Activated CD8-positive, alpha-beta T cell treated with anti-CD3 and anti-CD28 coated beads for 36 hours (primary cell): ENCODE data around the gene DMRTB1. TPM values are rescaled to one million over a fixed set of nuclear protein-coding genes. Genes with fewer than 3 reads are reported as not detected.

ENCODE experiments used
- ATAC-seq: fragments of 200-7000 bp; cut with Tn5 transposase; one replicate; pipeline ENCODE4 v1.10.0; 2021; ENCODE audit warnings: mild to moderate bottlenecking, moderate library complexity
- CTCF ChIA-PET: fragments of 350-600 bp; sonication (Branson Sonifier 250); formaldehyde crosslinking; loops from one replicate; lab custom pipeline; 2021; ENCODE audit warnings: antibody characterized with exemption; lab: Charles Lee
- POLR2A ChIA-PET: fragments of 350-600 bp; sonication (Branson Sonifier 250); formaldehyde crosslinking; loops from one replicate; lab custom pipeline; 2021; ENCODE audit warnings: antibody characterized with exemption; lab: Charles Lee
- DNase-seq: peaks from one replicate; pipeline ENCODE4 v3.0.0-alpha.2; 2020
- H3K27ac Mint-ChIP-seq: one replicate; pipeline ENCODE4 v1.8.0; 2021; ENCODE audit warnings: mild to moderate bottlenecking, mixed read lengths
- H3K27me3 Mint-ChIP-seq: one replicate; pipeline ENCODE4 v1.8.0; 2021; ENCODE audit warnings: mixed read lengths
- H3K36me3 Mint-ChIP-seq: one replicate; pipeline ENCODE4 v1.8.0; 2021; ENCODE audit warnings: low read depth, mixed read lengths
- H3K4me1 Mint-ChIP-seq: one replicate; pipeline ENCODE4 v1.8.0; 2021; ENCODE audit warnings: low read depth, mixed read lengths
- H3K4me3 Mint-ChIP-seq: one replicate; pipeline ENCODE4 v1.8.0; 2021; ENCODE audit warnings: mild to moderate bottlenecking, moderate library complexity, mixed read lengths
- H3K9me3 Mint-ChIP-seq: one replicate; pipeline ENCODE4 v1.8.0; 2021; ENCODE audit warnings: mixed read lengths
- intact Hi-C: fragments of 100-400 bp; cut with micrococcal nuclease; formaldehyde crosslinking; loops from one replicate; pipeline ENCODE4 v1.10.0; 2022
- total RNA-seq, 2 experiments: library from RNA; stranded (reverse); gene quantifications; one replicate each; pipeline ENCODE4 v1.2.3, GENCODE V29; 2021
- TF ChIP-seq, protein P1 (sequence below): fragments of 200-600 bp; IDR thresholded peaks from one replicate; pipeline ENCODE4 v1.8.0; 2022; ENCODE audit warnings: antibody characterized with exemption, mild to moderate bottlenecking

The DMRTB1 gene
- total RNA-seq, 2 experiments from 2014 or later: not detected

DNA sequence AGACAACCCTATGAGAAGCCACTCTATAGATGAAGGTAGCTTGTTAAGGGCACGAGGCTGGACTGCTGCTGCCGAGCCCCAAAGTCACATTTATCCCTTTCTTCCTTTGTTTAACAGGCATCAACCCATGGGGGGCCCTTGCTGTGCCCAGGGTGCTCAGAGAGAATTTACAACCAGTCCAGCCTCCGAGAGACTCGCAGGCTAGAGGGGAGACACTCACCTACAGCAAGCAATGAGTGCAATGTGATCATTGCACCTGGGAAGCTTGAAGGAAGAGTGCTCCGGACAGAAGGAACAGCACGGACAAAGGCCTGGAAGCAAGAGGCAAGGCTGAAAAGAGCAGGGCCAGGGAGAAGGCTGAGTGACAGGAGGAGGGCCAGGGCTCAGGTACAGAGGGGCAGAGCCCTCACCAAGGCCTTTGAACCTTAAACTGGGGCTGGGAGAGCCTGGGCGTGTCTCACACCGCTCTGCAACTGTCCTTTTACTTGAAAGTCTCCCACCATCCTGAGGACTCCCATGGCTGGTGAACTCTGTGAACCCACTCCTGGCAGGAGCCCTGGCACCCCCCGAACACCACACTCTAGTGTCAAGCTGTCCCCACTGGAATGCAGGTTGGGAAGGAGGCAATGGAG, 27.3 kb downstream of the DMRTB1 start:
- Mint-ChIP-seq H3K27ac (no peak overlapping the region), H3K27me3 (peaks cover 9% of the 10 kb centered on the region), H3K4me3 (no peak overlapping the region), H3K9me3 (no peaks in the 10 kb centered on the region), H3K36me3 (no peaks in the 10 kb centered on the region), H3K4me1 (no peaks in the 10 kb centered on the region)
- CTCF ChIA-PET: interaction anchor here (0.6 to 2.5 kb wide), 18 partner anchors 8 to 276 kb away, joined by 3 to 18 read pairs (median 4); no protein-coding TSS in a partner anchor
- DNase-seq (no peak), ATAC-seq (no peak)
- POLR2A ChIA-PET: interaction anchor here (0.8 kb wide), 1 partner anchor 195 kb away, joined by 3 read pairs; no protein-coding TSS in a partner anchor
- intact Hi-C loops: loop anchor here (5.0 kb wide), 1 partner anchor 196 kb away; no protein-coding TSS in a partner anchor
- TF ChIP-seq, protein P1, sequence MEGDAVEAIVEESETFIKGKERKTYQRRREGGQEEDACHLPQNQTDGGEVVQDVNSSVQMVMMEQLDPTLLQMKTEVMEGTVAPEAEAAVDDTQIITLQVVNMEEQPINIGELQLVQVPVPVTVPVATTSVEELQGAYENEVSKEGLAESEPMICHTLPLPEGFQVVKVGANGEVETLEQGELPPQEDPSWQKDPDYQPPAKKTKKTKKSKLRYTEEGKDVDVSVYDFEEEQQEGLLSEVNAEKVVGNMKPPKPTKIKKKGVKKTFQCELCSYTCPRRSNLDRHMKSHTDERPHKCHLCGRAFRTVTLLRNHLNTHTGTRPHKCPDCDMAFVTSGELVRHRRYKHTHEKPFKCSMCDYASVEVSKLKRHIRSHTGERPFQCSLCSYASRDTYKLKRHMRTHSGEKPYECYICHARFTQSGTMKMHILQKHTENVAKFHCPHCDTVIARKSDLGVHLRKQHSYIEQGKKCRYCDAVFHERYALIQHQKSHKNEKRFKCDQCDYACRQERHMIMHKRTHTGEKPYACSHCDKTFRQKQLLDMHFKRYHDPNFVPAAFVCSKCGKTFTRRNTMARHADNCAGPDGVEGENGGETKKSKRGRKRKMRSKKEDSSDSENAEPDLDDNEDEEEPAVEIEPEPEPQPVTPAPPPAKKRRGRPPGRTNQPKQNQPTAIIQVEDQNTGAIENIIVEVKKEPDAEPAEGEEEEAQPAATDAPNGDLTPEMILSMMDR: no peak

DNA sequence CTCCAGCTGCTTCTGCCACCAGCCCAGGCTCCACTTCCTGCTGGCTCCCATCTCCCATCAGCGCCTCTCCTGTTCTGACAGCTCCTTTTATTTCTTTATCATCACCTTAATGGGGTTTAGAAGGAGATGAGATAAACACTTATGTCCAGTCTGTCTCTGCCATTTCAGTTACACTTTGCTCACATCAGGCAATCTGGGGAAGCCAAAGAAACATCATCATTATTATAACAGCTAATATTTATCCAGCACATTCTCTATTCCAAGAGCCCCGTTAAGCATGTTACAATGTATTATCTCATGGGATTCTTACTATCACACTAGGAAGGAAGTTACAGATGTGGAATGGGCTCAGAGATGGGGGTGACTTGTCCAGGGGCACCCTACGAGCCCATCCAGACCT, 31.2 kb downstream of the DMRTB1 start:
- H3K36me3 Mint-ChIP-seq: no peaks in the 10 kb centered on the region
- no peak for ATAC-seq
- no peaks in the 10 kb centered on the region for H3K4me1 Mint-ChIP-seq
- CTCF ChIA-PET: interaction anchor here (1.3 kb wide), 1 partner anchor 191 kb away, joined by 3 read pairs; no protein-coding TSS in a partner anchor
- POLR2A ChIA-PET: no interaction called here
- no peak for DNase-seq
- H3K9me3 Mint-ChIP-seq: no peaks in the 10 kb centered on the region
- TF ChIP-seq, protein P1: no peak
- intact Hi-C loops: no loop called here
- no peak overlapping the region for H3K4me3 Mint-ChIP-seq
- peaks cover 9% of the 10 kb centered on the region for H3K27me3 Mint-ChIP-seq
- no peak overlapping the region for H3K27ac Mint-ChIP-seq

DNA sequence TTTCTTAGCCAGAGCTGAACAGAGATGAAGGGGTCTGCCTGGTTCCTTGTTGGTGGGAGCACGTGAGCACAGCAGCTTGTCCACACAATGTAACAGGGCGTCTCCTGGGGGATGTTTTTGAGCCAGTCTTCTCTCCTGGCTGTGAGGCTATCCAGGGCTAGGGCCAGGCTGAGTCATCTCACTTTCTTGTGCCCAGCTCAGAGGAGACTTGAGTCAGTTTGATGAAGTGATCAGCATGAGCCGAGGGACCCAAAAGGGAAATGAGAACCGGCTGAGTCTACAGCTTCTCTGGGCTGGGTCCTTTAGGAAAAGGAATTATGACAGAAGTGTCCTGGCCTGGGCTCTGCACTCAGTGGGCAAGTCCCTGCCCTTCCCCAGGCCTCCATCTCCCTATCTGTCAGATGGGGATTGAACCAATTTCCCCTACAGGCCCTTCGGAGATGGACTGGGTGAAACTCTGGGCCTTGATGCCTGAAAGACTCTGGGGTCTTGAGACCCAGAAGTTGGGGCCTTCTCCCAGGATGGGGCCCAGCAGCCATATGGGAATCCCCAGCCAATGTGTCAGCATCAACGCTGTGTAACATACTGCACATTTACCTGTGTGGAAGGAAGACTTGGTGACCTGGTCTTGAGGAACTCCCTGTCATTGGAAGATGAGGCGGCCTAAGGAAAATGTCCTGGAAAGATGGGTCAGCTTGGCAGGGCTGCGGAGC, 36.6 kb downstream of the DMRTB1 start:
- TF ChIP-seq, protein P1: no peak
- intact Hi-C loops: no loop called here
- CTCF ChIA-PET: interaction anchor here (1.7 kb wide), 1 partner anchor 11 kb away, joined by 6 read pairs; no protein-coding TSS in a partner anchor
- POLR2A ChIA-PET: no interaction called here
- no peak for DNase-seq
- Mint-ChIP-seq H3K27me3 (no peaks in the 10 kb centered on the region), H3K4me3 (no peak overlapping the region), H3K27ac (no peak overlapping the region), H3K9me3 (no peaks in the 10 kb centered on the region), H3K4me1 (peaks cover 5% of the 10 kb centered on the region), H3K36me3 (no peaks in the 10 kb centered on the region)
- no peak for ATAC-seq

DNA sequence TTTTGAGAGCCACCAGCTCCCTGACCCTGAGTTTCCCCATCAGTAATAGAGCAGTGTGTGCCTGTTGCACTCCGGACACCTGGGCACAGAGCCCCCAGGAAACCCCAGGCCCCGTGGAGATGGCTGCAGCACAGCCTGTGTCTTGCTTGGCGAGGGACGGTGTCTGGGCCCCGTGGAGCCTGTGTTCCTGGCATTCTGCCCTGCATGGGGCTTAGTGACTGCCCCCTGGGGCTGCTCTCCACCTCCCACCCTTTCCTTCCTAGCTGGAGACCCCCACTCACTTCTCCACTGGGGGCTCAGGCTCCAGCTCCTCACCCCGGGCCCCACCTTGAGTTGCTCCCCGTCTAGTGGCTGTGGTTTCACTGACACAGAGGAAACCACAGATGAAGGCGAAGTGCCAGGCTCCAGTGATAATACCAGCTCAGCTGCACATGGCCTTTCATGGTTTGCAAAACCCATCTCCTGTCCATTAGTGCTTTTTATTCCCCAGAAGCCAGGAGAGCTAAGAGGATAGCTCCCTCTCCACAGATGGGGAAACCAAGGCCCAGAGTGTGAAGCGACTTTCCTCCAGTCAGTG, 39.4 kb downstream of the DMRTB1 start:
- no peak for ATAC-seq
- intact Hi-C loops: no loop called here
- CTCF ChIA-PET: interaction anchor here (1.5 kb wide), 1 partner anchor 11 kb away, joined by 7 read pairs; no protein-coding TSS in a partner anchor
- Mint-ChIP-seq H3K9me3 (no peaks in the 10 kb centered on the region), H3K27me3 (no peaks in the 10 kb centered on the region), H3K4me1 (peaks cover 5% of the 10 kb centered on the region), H3K27ac (no peak overlapping the region), H3K36me3 (no peaks in the 10 kb centered on the region), H3K4me3 (no peak overlapping the region)
- no peak for DNase-seq
- POLR2A ChIA-PET: no interaction called here
- TF ChIP-seq, protein P1: no peak
